HCT116 (cell line): ENCODE measurements around the gene MYH11. TPM values are rescaled to one million over a fixed set of nuclear protein-coding genes. Genes with fewer than 3 reads are reported as not detected.

Source experiments
- ATAC-seq: fragments of 200-7000 bp; cut with Tn5 transposase; 2 replicates; pipeline ENCODE4 v1.9.1; 2020; ENCODE audit warnings: mild to moderate bottlenecking, moderate library complexity
- BruUV-seq: library from RNA; stranded (reverse); fragments of 400-500 nt; replicated peaks from 2 replicates; lab custom pipeline; 2021; lab: Mats Ljungman, UMichigan
- CTCF ChIA-PET: fragments of 300-600 bp; sonication (Branson Sonifier 250); formaldehyde crosslinking; loops from one replicate; lab custom pipeline; 2021; ENCODE audit warnings: antibody characterized with exemption; lab: Charles Lee
- POLR2A ChIA-PET: fragments of 300-600, 350-600 bp; sonication (Branson Sonifier 250); formaldehyde crosslinking; loops from one replicate; lab custom pipeline; 2021; ENCODE audit warnings: antibody characterized with exemption; lab: Charles Lee
- RAD21 ChIA-PET, 2 experiments: fragments of 300-600 bp; sonication (Branson Sonifier 250); formaldehyde crosslinking; loops; one replicate each; lab custom pipeline; 2023; ENCODE audit warnings: low total read pairs in 2 of 2; ENCODE audit not compliant: uncharacterized antibody in 2 of 2, unreplicated experiment in 2 of 2, low non-redundant PET in 1 of 2; lab: Charles Lee
- DNase-seq: peaks from one replicate; pipeline ENCODE4 v3.0.0-alpha.2; 2010; ENCODE audit warnings: low read depth, low spot score
- H2AFZ ChIP-seq: fragments of 200-600 bp; shearing (Covaris generic), sonication (generic); 2 replicates; pipeline ENCODE4 v1.6.1; 2017; ENCODE audit warnings: low read depth, mixed run types, mixed read lengths, antibody characterized with exemption, low read length; ENCODE audit not compliant: poor library complexity, severe bottlenecking
- H3K27ac ChIP-seq: 2 replicates; pipeline ENCODE4 v1.5.1; 2012; ENCODE audit warnings: low read depth, low read length
- H3K27me3 ChIP-seq: fragments of 200-600 bp; sonication (generic); 2 replicates; pipeline ENCODE4 v1.6.1; 2016; ENCODE audit warnings: mixed run types, low read length, mixed read lengths; ENCODE audit not compliant: insufficient read depth
- H3K36me3 ChIP-seq, 2 experiments: fragments of 200-500 bp in 1 of 2; fragments of 200-600 bp in 1 of 2; sonication (Bioruptor generic) in 1 of 2; sonication (generic) in 1 of 2; 2 replicates each; pipeline versions ENCODE4 v1.5.1 to v1.6.1; 2014 to 2016; ENCODE audit warnings: low read length in 2 of 2, inconsistent platforms in 1 of 2, mixed read lengths in 1 of 2, mixed run types in 1 of 2; ENCODE audit not compliant: insufficient read depth in 2 of 2, control insufficient read depth in 1 of 2
- H3K4me1 ChIP-seq, 2 experiments: fragments of 200-600 bp in 1 of 2; sonication (generic) in 1 of 2; 2 replicates each; pipeline versions ENCODE4 v1.5.1 to v1.6.1; 2012 to 2017; ENCODE audit warnings: low read length in 2 of 2, inconsistent platforms in 1 of 2, mild to moderate bottlenecking in 1 of 2, mixed read lengths in 1 of 2, mixed run types in 1 of 2, moderate library complexity in 1 of 2; ENCODE audit not compliant: insufficient read depth in 2 of 2, control insufficient read depth in 1 of 2
- H3K4me2 ChIP-seq: fragments of 200-600 bp; sonication (generic); 2 replicates; pipeline ENCODE4 v1.6.1; 2017; ENCODE audit warnings: mixed run types, low read length, mixed read lengths
- H3K4me3 ChIP-seq, 2 experiments: fragments of 200-600 bp in 1 of 2; sonication (generic) in 1 of 2; replicated peaks in 1 of 2; 2 replicates each; pipeline ENCODE4 v1.5.1; 2011 to 2016; ENCODE audit warnings: low read length in 2 of 2, control low read depth in 1 of 2, low read depth in 1 of 2, mild to moderate bottlenecking in 1 of 2, mixed read lengths in 1 of 2, mixed run types in 1 of 2
- H3K79me2 ChIP-seq: fragments of 200-600 bp; sonication (generic); 2 replicates; pipeline ENCODE4 v1.6.1; 2017; ENCODE audit warnings: mild to moderate bottlenecking, mixed run types, low read length, moderate library complexity, mixed read lengths; ENCODE audit not compliant: insufficient read depth
- H3K9ac ChIP-seq: fragments of 200-600 bp; sonication (generic); 2 replicates; pipeline ENCODE4 v1.6.1; 2016; ENCODE audit warnings: low read length, mixed read lengths
- H3K9me2 ChIP-seq: fragments of 200-600 bp; sonication (generic), shearing (Covaris generic); 2 replicates; pipeline ENCODE4 v1.6.1; 2017; ENCODE audit warnings: mixed run types, mild to moderate bottlenecking, moderate library complexity; ENCODE audit not compliant: insufficient read depth
- H3K9me3 ChIP-seq, 2 experiments: fragments of 200-500 bp in 1 of 2; fragments of 200-600 bp in 1 of 2; sonication (Bioruptor generic) in 1 of 2; sonication (generic) in 1 of 2; 2 replicates each; pipeline ENCODE4 v1.6.1; 2014 to 2017; ENCODE audit warnings: low read length in 2 of 2, mixed read lengths in 2 of 2, inconsistent platforms in 1 of 2, low read depth in 1 of 2, mild to moderate bottlenecking in 1 of 2, mixed run types in 1 of 2, moderate library complexity in 1 of 2; ENCODE audit not compliant: control insufficient read depth in 1 of 2, insufficient read depth in 1 of 2
- H4K20me1 ChIP-seq: fragments of 200-600 bp; sonication (generic), shearing (Covaris generic); 2 replicates; pipeline ENCODE4 v1.6.1; 2017; ENCODE audit warnings: mixed run types, mild to moderate bottlenecking, moderate library complexity; ENCODE audit not compliant: insufficient read depth
- CBX3 ChIP-seq: IDR thresholded peaks from 2 replicates; pipeline ENCODE4 v1.6.1; 2012; ENCODE audit warnings: low read depth
- CTCF ChIP-seq, 3 experiments: fragments of 200-600 bp in 1 of 3; sonication (generic) in 1 of 3; IDR thresholded peaks in 2 of 3; conservative IDR thresholded peaks in 1 of 3; 2 replicates each; pipeline ENCODE4 v1.5.1; 2012 to 2017; ENCODE audit warnings: low read depth in 2 of 3, low read length in 2 of 3, antibody characterized with exemption in 1 of 3, borderline replicate concordance in 1 of 3, control low read depth in 1 of 3, mild to moderate bottlenecking in 1 of 3, mixed read lengths in 1 of 3, mixed run types in 1 of 3, moderate library complexity in 1 of 3; ENCODE audit not compliant: insufficient read depth in 1 of 3
- EGR1 ChIP-seq: IDR thresholded peaks from 2 replicates; pipeline ENCODE4 v1.6.1; 2012; ENCODE audit warnings: low read depth
- EZH2phosphoT487 ChIP-seq: fragments of 200-600 bp; IDR thresholded peaks from 2 replicates; pipeline ENCODE4 v1.6.1; 2018; ENCODE audit warnings: antibody characterized with exemption, borderline replicate concordance
- FOSL1 ChIP-seq: IDR thresholded peaks from 2 replicates; pipeline ENCODE4 v1.6.1; 2012; ENCODE audit warnings: low read depth
- SRF ChIP-seq: IDR thresholded peaks from 2 replicates; pipeline ENCODE4 v1.6.1; 2012; ENCODE audit warnings: low read depth
- TCF7L2 ChIP-seq: IDR thresholded peaks from 2 replicates; pipeline ENCODE4 v1.7.0; 2011; ENCODE audit warnings: borderline replicate concordance, inconsistent platforms; ENCODE audit not compliant: insufficient read depth, insufficient read length; ENCODE audit errors: extremely low read depth
- ZFX ChIP-seq: fragments of 450-650 bp; IDR thresholded peaks from 2 replicates; pipeline ENCODE4 v1.6.1; 2017
- ZNF274 ChIP-seq: fragments of 200-500 bp; sonication (Bioruptor generic); IDR thresholded peaks from 2 replicates; pipeline ENCODE4 v1.6.1; 2014; ENCODE audit warnings: mild to moderate bottlenecking, low read depth, low read length, inconsistent platforms
- intact Hi-C: fragments of 100-400 bp; cut with micrococcal nuclease; formaldehyde crosslinking; loops from 2 replicates; pipeline ENCODE4 v1.10.0; 2022
- total RNA-seq: library from RNA; stranded (reverse); gene quantifications from one replicate; pipeline ENCODE4 v1.2.1, GENCODE V29; 2021; ENCODE audit not compliant: unreplicated experiment
- TF ChIP-seq, protein P1 (sequence below): IDR thresholded peaks from 2 replicates; pipeline ENCODE4 v1.6.1; 2012

MYH11 gene
- total RNA-seq, 1 experiment from 2014 or later = 0.61 TPM

DNA sequence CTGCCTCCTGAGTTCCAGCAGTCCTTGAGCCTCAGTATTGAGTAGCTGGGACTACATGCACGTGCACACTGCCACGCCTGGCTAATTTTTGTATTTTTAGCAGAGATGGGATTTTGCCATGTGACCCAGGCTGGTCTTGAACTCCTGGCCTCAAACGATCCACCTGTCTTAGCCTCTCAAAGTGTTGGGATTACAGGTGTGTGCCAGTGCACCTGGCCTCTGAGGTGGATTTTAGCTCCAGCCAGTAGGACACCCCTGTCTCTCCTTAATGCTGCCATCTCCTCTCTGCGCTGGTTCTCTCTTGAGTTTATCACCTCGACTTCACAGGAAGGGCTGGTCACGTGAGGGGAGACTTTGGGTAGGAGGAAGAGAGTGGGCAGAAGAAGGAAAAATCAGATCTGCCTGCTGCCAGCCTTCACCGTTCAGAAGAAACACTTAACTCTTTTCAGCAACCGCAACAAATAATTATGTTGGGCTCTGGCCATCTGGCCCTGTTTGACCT lies 151.7 kb downstream of the MYH11 start:
- intact Hi-C loops = loop anchor here (10.0 kb wide), 2 partner anchors 60 to 420 kb away; no protein-coding TSS in a partner anchor
- CTCF ChIA-PET = no interaction called here
- H2AFZ ChIP-seq = no peak overlapping the region
- TF ChIP-seq, protein P1, sequence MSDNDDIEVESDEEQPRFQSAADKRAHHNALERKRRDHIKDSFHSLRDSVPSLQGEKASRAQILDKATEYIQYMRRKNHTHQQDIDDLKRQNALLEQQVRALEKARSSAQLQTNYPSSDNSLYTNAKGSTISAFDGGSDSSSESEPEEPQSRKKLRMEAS = no peak
- TF ChIP-seq EGR1 (no peak), ZFX (no peak), ZNF274 (no peak), EZH2phosphoT487 (no peak), FOSL1 (no peak), TCF7L2 (no peak), CTCF (IDR thresholded peaks at IDR 0.05 in 2 of 3, conservative IDR thresholded peaks at IDR 0.05 in 1 of 3; ENCODE audit: borderline replicate concordance in 1 of 3, insufficient read depth in 1 of 3, low read depth in 2 of 3, low read length in 2 of 3) (no peak), SRF (no peak), CBX3 (no peak)
- H3K4me1 ChIP-seq = no peaks in the 10 kb centered on the region
- H3K27ac ChIP-seq = no peak overlapping the region
- ATAC-seq = no peak
- no peaks in the 10 kb centered on the region for H4K20me1 ChIP-seq
- POLR2A ChIA-PET = no interaction called here
- peaks cover 3 to 12% of the 10 kb centered on the region in 2 experiments for H3K36me3 ChIP-seq
- no peak overlapping the region for H3K9ac ChIP-seq
- no peaks in the 10 kb centered on the region for H3K27me3 ChIP-seq
- H3K9me2 ChIP-seq = no peaks in the 10 kb centered on the region
- no TSS peak for BruUV-seq
- RAD21 ChIA-PET = no interaction called here
- no peak overlapping the region for H3K4me3 ChIP-seq
- no peaks in the 10 kb centered on the region for H3K79me2 ChIP-seq
- H3K4me2 ChIP-seq = no peak overlapping the region
- no peak for DNase-seq
- H3K9me3 ChIP-seq = no peaks in the 10 kb centered on the region
